Effector memory CD4-positive, alpha-beta T cell (primary cell): ENCODE data around the gene CHRNA4.

ENCODE experiments used
- DNase-seq, 3 donors: peaks; one replicate each; pipeline ENCODE4 v3.0.0-alpha.2; 2020
- H3K27ac ChIP-seq: 2 replicates; pipeline ENCODE4 v1.7.0; 2013; ENCODE audit warnings: mild to moderate bottlenecking, low read length, moderate library complexity; ENCODE audit not compliant: insufficient read depth, poor library complexity, severe bottlenecking
- H3K27me3 ChIP-seq: replicated peaks from 2 replicates; pipeline ENCODE4 v1.7.0; 2013; ENCODE audit warnings: mild to moderate bottlenecking, low read length; ENCODE audit not compliant: insufficient read depth, control insufficient read depth, poor library complexity, severe bottlenecking
- H3K36me3 ChIP-seq: 2 replicates; pipeline ENCODE4 v1.7.0; 2013; ENCODE audit warnings: mild to moderate bottlenecking, low read length, moderate library complexity; ENCODE audit not compliant: control insufficient read depth, insufficient read depth
- H3K4me1 ChIP-seq: 2 replicates; pipeline ENCODE4 v1.7.0; 2013; ENCODE audit warnings: low read length, mild to moderate bottlenecking; ENCODE audit not compliant: control insufficient read depth, insufficient read depth, poor library complexity, severe bottlenecking
- H3K4me3 ChIP-seq: 2 replicates; pipeline ENCODE4 v1.7.0; 2013; ENCODE audit warnings: low read length, low read depth, mild to moderate bottlenecking; ENCODE audit not compliant: insufficient read depth, poor library complexity, severe bottlenecking
- H3K9me3 ChIP-seq: 2 replicates; pipeline ENCODE4 v1.7.0; 2013; ENCODE audit warnings: mild to moderate bottlenecking, low read length, moderate library complexity; ENCODE audit not compliant: control insufficient read depth
- total RNA-seq, 3 donors: gene quantifications; one replicate each; lab custom pipeline; 2026; lab: John Stamatoyannopoulos, UW

CHRNA4 gene
- total RNA-seq: 0 reads per million in 3 donors

DNA sequence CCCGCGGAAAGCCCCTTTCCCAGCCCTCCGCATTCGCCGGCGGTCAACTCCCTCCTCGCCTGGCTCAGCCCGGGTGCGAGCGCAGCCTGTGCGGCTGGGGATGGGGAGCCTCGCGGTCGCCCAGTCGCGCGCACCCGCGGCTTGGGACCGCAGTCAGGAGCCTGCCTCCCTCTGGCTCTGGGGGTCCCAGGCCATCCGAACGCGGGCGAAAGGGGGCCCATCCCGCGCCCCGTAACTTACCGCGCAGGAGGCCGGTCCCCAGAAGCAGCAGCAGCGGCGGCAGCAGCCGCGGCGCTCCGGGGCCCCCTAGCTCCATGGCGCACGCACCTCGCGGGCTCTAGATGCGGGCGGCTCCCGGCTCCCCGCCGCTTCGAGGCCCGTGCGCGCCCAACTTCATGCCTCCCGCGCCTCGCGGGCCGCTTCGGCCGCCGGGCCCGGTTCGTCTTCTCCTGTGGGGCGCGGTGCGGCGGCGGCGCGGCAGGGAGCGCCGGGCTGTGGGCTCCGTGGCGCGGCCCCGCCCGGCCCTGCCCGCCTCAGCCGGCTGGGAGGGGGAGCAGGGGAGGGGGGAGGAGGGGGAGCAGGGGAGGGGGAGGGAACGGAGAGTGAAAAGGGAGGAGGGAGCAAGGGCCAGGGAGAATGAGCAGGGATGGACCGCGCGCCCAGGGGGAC is at the start of gene CHRNA4:
CHRNA4 (minus strand) TSS at position 500 of the 669 bp plus-strand sequence; CDS start at position 316, 184 bp downstream.
- Histone ChIP-seq H3K4me1 (peaks cover 5% of the 10 kb centered on the region), H3K27ac (no peak within 1 kb of the TSS), H3K27me3 (peaks cover 24% of the 10 kb centered on the region), H3K36me3 (no peaks in the 10 kb centered on the region), H3K4me3 (no peak within 1 kb of the TSS), H3K9me3 (no peaks in the 10 kb centered on the region)
- DNase-seq: no peak

DNA sequence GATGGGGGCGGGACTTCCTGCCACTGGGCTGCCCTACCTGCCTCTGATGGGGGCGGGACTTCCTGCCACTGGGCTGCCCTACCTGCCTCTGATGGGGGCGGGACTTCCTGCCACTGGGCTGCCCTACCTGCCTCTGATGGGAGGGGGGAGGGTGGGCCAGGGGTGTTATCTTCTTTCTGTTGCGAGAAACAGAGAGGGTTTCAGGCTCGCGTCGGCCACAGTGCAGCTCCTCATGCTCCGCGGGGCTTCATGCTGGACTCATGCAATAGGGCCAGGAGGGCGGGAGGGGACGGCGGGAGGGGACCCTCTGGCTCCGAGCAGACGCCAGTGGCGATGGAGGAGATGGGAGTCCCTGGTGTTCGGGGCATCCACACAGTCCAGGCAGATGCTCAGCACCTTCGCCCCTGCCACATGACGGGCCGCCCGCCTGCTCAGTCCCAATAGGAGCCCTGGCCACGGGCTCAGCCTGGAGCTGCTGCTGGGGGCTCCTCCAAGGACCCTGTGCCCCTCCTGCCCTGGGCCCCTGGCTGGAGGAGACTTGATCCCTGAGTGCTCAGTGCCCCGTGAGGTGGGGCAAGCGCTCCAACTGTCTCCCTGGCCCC is 48.8 kb upstream of the CHRNA4 start:
- Histone ChIP-seq H3K4me3 (no peak overlapping the region), H3K27ac (no peak overlapping the region), H3K36me3 (no peaks in the 10 kb centered on the region), H3K9me3 (no peaks in the 10 kb centered on the region), H3K4me1 (no peaks in the 10 kb centered on the region), H3K27me3 (peaks cover 2% of the 10 kb centered on the region)
- DNase-seq: no peak

DNA sequence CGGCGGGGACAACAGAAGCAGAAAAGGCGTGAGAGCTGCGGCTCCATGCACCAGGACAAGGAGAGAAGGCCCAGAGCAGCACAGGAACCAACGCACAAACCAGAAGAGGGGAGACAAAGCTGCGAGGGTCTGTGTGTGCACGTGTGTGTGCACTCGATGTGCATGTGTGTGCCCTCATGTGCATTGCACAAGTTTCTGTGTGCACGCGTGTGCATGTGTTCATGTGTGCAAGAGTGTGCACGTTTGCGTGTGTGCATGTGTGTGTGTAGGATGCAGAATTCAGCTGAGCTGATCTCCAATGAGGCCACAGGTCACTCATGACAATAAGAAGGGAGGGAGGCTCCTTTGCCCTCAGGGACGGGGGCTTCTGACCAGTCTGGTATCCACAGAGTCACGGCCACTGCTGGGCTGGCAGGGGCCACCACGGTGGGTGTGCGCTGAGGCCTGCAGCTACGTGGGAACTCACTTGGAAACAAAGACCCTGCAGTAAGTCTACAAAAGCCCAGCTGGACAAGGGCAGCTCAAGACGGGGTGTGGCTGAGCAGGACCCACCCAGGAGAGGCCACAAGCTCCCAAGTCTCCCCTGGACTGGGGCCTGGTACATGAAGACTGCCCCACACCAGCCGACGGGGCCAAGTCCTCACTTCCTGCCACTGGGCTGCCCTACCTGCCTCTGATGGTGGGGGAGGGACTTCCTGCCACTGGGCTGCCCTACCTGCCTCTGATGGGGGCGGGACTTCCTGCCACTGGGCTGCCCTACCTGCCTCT is 48.1 kb upstream of the CHRNA4 start:
- no peak overlapping the region for H3K4me3 ChIP-seq
- H3K9me3 ChIP-seq: no peaks in the 10 kb centered on the region
- DNase-seq: no peak
- H3K27me3 ChIP-seq: no peaks in the 10 kb centered on the region
- H3K27ac ChIP-seq: no peak overlapping the region
- no peaks in the 10 kb centered on the region for H3K36me3 ChIP-seq
- no peaks in the 10 kb centered on the region for H3K4me1 ChIP-seq

DNA sequence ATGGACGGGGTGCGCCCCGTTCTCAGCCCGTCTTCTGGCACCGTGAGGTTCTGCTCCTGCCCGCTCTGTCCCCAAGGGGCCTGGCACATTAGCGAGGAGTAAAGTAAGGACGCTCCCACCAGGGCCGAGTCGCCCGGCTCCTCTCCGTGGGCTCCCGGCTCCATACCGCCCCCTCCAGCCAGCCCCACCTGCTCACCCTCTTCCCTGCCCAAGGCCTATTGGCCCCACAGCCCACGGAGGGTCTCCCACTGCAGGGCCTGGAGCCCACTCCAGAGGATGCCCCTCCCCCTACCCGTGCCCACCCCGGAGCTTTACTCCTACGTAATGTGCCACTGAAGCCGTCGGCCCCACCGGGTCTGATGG is 47.5 kb upstream of the CHRNA4 start:
- Histone ChIP-seq H3K4me1 (no peaks in the 10 kb centered on the region), H3K27ac (no peak overlapping the region), H3K36me3 (no peaks in the 10 kb centered on the region), H3K9me3 (no peaks in the 10 kb centered on the region), H3K4me3 (no peak overlapping the region), H3K27me3 (no peaks in the 10 kb centered on the region)
- no peak for DNase-seq

DNA sequence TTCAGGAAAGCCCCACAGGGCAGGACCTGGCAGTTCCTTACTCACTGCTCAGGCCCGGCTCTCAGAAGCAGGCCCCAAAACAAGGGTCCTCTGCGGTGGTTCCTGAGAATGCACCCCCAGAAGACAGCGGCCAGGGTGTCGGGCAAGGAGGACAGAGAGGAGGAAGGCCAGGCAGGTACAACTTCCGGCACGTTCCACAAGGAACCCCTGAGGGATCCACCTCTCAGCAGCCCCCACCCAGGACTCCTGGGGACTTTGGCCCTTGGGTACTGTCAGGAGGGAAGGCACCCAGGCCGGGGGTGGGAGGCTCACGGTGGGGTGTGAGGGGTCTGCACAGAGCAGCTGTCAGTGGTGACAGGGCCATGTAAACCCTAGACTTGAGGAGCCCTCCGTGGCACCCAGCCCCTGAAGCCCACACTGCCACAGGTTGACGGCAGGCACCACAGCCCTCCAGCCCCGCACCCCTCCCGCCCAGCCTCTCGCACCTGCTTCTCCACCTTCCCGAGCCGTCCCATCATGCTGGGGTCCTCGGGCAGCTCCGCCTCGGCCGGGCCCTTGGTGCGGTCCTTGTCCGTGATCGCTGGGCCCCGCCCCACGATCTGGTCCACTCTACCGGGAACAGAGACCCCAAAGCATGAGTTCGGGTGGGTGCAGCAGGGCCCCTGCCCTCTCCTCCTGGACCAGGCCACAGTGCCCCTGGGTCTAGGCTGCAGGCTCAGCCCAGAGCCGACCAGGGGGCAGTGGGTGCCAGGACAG is 47.0 kb upstream of the CHRNA4 start:
- no peak for DNase-seq
- Histone ChIP-seq H3K4me1 (no peaks in the 10 kb centered on the region), H3K9me3 (no peaks in the 10 kb centered on the region), H3K27me3 (no peaks in the 10 kb centered on the region), H3K36me3 (no peaks in the 10 kb centered on the region), H3K4me3 (no peak overlapping the region), H3K27ac (no peak overlapping the region)

DNA sequence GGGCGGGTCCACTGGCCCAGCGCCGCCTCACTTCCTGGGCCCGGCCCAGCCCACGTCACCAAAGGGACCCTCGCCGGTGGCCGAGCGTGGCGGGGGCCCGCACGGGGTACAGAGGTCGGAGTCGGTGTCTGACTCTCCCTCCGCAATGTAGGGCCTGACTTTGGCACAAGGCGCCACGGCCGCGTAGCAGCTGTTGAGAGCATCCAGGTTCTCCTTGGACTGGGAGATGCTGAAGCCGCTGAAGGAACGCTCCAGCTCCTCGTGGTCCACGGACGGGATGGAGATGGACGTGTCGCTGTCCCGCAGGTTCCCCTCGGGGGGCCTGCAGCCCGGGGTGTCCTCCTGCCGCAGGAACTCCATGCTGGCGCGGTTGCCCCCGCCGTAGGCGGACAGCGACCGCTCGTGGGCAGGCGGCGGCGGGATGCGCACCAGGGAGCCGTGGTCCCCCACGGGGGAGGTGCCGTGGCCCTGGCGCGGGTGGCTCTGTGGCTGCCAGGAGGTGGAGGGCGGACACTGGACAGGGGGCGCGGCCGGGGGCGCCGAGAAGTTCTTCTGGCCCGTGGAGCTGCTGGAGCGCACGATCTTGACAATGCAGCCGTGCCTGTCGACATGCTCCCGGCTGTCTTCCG is 45.6 kb upstream of the CHRNA4 start:
- no peak overlapping the region for H3K27ac ChIP-seq
- no peak for DNase-seq
- H3K27me3 ChIP-seq: no peaks in the 10 kb centered on the region
- no peaks in the 10 kb centered on the region for H3K9me3 ChIP-seq
- no peaks in the 10 kb centered on the region for H3K36me3 ChIP-seq
- no peaks in the 10 kb centered on the region for H3K4me1 ChIP-seq
- no peak overlapping the region for H3K4me3 ChIP-seq

DNA sequence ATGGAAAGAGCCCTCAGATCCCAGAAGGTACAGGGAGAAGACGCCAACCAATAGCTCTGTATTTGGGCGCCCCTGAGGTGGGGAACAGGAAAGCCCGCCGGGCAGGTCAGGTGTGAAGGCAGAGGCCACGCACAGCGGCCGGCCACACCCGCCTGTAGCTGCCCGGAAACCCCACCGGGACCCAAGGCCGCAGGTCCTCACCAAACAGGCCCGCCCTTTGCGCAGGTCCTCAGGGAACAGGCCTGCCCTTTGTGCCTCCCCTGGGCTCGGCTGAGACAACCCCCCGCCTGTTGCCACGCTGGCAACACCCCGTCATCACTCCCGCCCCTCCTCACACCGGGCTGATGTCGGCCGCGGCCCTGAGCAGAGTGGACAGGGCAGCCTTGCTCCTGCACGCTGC is 44.9 kb upstream of the CHRNA4 start:
- Histone ChIP-seq H3K4me3 (no peak overlapping the region), H3K36me3 (no peaks in the 10 kb centered on the region), H3K27me3 (no peaks in the 10 kb centered on the region), H3K27ac (no peak overlapping the region), H3K9me3 (no peaks in the 10 kb centered on the region), H3K4me1 (no peaks in the 10 kb centered on the region)
- no peak for DNase-seq

DNA sequence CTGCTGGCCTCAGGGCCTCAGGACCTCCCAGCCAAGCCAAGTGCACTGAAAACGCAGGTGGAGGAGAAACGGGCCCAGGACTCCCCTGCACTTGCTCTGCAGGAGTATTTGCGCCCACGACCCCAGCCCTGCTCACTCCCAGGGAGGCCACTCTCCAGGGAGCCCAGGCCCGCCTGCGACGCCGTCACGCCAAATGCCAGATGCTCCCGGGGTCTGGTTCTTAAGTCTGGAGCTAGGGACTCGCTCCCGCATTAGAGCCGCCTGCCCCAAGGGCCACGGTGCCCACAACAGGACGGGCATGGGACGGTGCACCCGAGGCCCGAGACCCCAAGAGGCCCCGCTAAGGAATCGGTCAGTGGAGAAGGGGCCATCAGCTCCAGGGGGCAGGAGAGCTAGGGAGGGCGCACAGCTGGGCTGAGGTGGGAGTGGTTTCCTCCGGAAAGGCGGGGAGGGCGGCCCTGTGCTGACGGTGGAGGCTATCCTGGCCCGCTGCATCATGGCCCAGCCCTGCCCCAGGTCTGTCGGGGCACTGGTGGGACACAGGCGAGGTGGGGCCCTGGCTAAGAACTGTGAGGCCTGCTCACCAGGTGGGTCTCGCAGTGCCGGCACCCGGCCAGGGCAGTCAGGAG is 44.1 kb upstream of the CHRNA4 start:
- no peak overlapping the region for H3K4me3 ChIP-seq
- no peak for DNase-seq
- no peak overlapping the region for H3K27ac ChIP-seq
- no peaks in the 10 kb centered on the region for H3K27me3 ChIP-seq
- H3K36me3 ChIP-seq: no peaks in the 10 kb centered on the region
- no peaks in the 10 kb centered on the region for H3K4me1 ChIP-seq
- H3K9me3 ChIP-seq: no peaks in the 10 kb centered on the region
